ENCODE results near the gene TBC1D22A.

DNA sequence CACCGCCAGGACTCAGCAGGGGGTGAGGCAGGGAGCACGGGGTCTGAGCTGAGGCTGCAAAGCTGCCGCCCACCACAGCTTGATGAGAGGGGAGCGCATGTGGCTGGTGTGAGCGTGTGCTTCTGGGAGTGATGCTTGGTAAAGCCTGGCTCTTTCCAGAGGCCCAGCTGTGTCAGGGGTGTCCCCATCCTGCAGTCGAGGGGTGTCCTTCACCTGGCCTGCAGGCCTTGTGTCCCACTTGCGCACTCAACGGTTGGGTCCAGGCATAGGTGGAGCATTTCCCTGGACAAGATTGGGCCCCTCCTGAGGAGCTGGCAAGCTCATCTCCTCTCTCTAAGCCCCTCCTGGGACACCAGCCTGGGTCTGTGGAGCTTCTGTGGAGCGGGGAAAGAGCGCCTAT lies 273.9 kb downstream of the TBC1D22A start:
- TF ChIP-seq POLR2A (IDR thresholded peaks at IDR 0.05; ENCODE audit: low read length) (no peak), GATA1 (IDR thresholded peaks at IDR 0.05; ENCODE audit: low read depth, low read length) (no peak)
